Transverse colon (tissue), 3 donors: ENCODE results near the gene TVP23B.
"Not testable (repeated sequence)": the region's sequence is repeated elsewhere in the genome, so short reads cannot be mapped to it uniquely, and the experiment has no call there.

Experiments used
- EP300 ChIP-seq: sonication (generic); formaldehyde crosslinking; IDR thresholded peaks from one replicate; pipeline ENCODE4 v1.6.1; 2017; ENCODE audit warnings: antibody characterized with exemption, low read depth
- TF ChIP-seq, protein P1 (sequence below), 5 experiments: fragments of 200-600 bp in 3 of 5; fragments of 450-650 bp in 2 of 5; sonication (generic) in 3 of 5; IDR thresholded peaks; 1 replicate in 2 of 5; 2 replicates in 3 of 5; pipeline ENCODE4 v1.5.1; 2016 to 2017; ENCODE audit warnings: antibody characterized with exemption in 5 of 5, inconsistent platforms in 3 of 5, mild to moderate bottlenecking in 2 of 5, moderate library complexity in 1 of 5

GRCh38 chr17:18816489-18817371 is 35.7 kb downstream of the TVP23B start:
- TF ChIP-seq, protein P1, sequence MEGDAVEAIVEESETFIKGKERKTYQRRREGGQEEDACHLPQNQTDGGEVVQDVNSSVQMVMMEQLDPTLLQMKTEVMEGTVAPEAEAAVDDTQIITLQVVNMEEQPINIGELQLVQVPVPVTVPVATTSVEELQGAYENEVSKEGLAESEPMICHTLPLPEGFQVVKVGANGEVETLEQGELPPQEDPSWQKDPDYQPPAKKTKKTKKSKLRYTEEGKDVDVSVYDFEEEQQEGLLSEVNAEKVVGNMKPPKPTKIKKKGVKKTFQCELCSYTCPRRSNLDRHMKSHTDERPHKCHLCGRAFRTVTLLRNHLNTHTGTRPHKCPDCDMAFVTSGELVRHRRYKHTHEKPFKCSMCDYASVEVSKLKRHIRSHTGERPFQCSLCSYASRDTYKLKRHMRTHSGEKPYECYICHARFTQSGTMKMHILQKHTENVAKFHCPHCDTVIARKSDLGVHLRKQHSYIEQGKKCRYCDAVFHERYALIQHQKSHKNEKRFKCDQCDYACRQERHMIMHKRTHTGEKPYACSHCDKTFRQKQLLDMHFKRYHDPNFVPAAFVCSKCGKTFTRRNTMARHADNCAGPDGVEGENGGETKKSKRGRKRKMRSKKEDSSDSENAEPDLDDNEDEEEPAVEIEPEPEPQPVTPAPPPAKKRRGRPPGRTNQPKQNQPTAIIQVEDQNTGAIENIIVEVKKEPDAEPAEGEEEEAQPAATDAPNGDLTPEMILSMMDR (IDR thresholded peaks at IDR 0.05), result peak; percentile 48 to 68 (median 67)
- TF ChIP-seq EP300, result not testable (repeated sequence)
